Breast epithelium (tissue), 3 donors: ENCODE measurements around the gene ZNF3.

ENCODE experiments used
- CTCF ChIP-seq, 3 donors: fragments of 450-650 bp; IDR thresholded peaks; one replicate each; pipeline ENCODE4 v1.5.1; 2016 to 2017; ENCODE audit warnings: antibody characterized with exemption in 3 of 3, mild to moderate bottlenecking in 3 of 3, moderate library complexity in 3 of 3
- POLR2A ChIP-seq: fragments of 450-650 bp; IDR thresholded peaks from one replicate; pipeline ENCODE4 v1.6.1; 2016; ENCODE audit warnings: antibody characterized with exemption, mild to moderate bottlenecking, moderate library complexity
- POLR2AphosphoS5 ChIP-seq, 3 donors: sonication (generic); formaldehyde crosslinking; IDR thresholded peaks; one replicate each; pipeline ENCODE4 v1.6.1; 2017; ENCODE audit warnings: antibody characterized with exemption in 3 of 3

GRCh38 chr7:100044718-100045117, 36.8 kb downstream of the ZNF3 start:
- TF ChIP-seq CTCF (IDR thresholded peaks at IDR 0.05): peak in 1 of 3 donors; percentile 27
- TF ChIP-seq POLR2A: no peak
- TF ChIP-seq POLR2AphosphoS5 (IDR thresholded peaks at IDR 0.05): no peak
